Kidney (tissue), 14 donors: ENCODE results near the gene OSTC. TPM values are rescaled to one million over a fixed set of nuclear protein-coding genes. Genes with fewer than 3 reads are reported as not detected.

ENCODE experiments used
- DNase-seq, 5 donors: peaks; one replicate each; pipeline ENCODE4 v3.0.0-alpha.2; 2013 to 2020
- FAIRE-seq: peaks from 2 replicates; lab custom pipeline; 2012; peaks lifted over from hg19 to GRCh38; lab: Jason Lieb, UNC
- H3K27ac ChIP-seq, 2 donors: one replicate each; pipeline ENCODE4 v1.7.0; 2013; ENCODE audit warnings: low read depth in 2 of 2, low read length in 2 of 2, inconsistent platforms in 1 of 2
- H3K27me3 ChIP-seq: one replicate; pipeline ENCODE4 v1.7.1; 2013; ENCODE audit warnings: low read length, inconsistent platforms; ENCODE audit not compliant: control insufficient read depth, insufficient read depth
- H3K36me3 ChIP-seq, 3 donors: one replicate each; pipeline versions ENCODE4 v1.7.0 to v1.7.1; 2013; ENCODE audit warnings: low read length in 3 of 3, control low read depth in 1 of 3, inconsistent platforms in 1 of 3; ENCODE audit not compliant: insufficient read depth in 3 of 3, control insufficient read depth in 2 of 3
- H3K4me1 ChIP-seq, 3 donors: one replicate each; pipeline versions ENCODE4 v1.7.0 to v1.7.1; 2013; ENCODE audit warnings: low read length in 3 of 3, inconsistent platforms in 1 of 3, low read depth in 1 of 3; ENCODE audit not compliant: control insufficient read depth in 2 of 3, insufficient read depth in 2 of 3
- H3K4me3 ChIP-seq, 3 donors: one replicate each; pipeline versions ENCODE4 v1.7.0 to v1.8.1; 2013; ENCODE audit warnings: low read length in 3 of 3, control low read depth in 1 of 3, inconsistent platforms in 1 of 3
- H3K9ac ChIP-seq, 3 donors: one replicate each; pipeline versions ENCODE4 v1.7.0 to v1.7.1; 2013; ENCODE audit warnings: low read length in 3 of 3, control low read depth in 1 of 3, inconsistent platforms in 1 of 3
- H3K9me3 ChIP-seq, 3 donors: one replicate each; pipeline versions ENCODE4 v1.7.0 to v1.7.1; 2013; ENCODE audit warnings: low read length in 3 of 3, control low read depth in 1 of 3, inconsistent platforms in 1 of 3; ENCODE audit not compliant: control insufficient read depth in 2 of 3, insufficient read depth in 1 of 3
- CTCF ChIP-seq: IDR thresholded peaks from 3 replicates; pipeline ENCODE4 v1.5.1; 2012; ENCODE audit warnings: mild to moderate bottlenecking, moderate library complexity, borderline replicate concordance; ENCODE audit not compliant: insufficient read depth; ENCODE audit errors: extremely low read depth
- intact Hi-C: fragments of 100-400 bp; cut with DNase I; formaldehyde crosslinking; loops from one replicate; pipeline ENCODE4 v1.11.1; 2022
- polyA plus RNA-seq: library from polyadenylated mRNA; stranded (reverse); fragments of 350-450 nt; fragmentation: Illumina TruSeq; extraction: RNeasy Lipid Tissue Mini Kit (QIAGEN cat#74804); gene quantifications from one replicate; pipeline ENCODE4 v1.2.3, GENCODE V29; 2014; ENCODE audit warnings: low read depth, low replicate concordance; ENCODE audit not compliant: insufficient read depth
- total RNA-seq: library from RNA; stranded (reverse); fragmentation: NEBNext Ultra II Directional; extraction: Animal tissue kit (Norgen Biotek cat#: 25700); gene quantifications from one replicate; pipeline ENCODE4 v1.2.1, GENCODE V29; 2021
- donor health status: control.
- donor health status: control.
- donor health status: control.
- donor health status: control.
- donor health status: control.
- donor health status: DM: yes; HTN: yes; CAD: no.
- donor health status: Normal renal cell carcinoma (clear cell type).

Gene OSTC
- total and polyA plus RNA-seq, 2 donors from 2014 or later: 71.2 to 111 TPM

DNA sequence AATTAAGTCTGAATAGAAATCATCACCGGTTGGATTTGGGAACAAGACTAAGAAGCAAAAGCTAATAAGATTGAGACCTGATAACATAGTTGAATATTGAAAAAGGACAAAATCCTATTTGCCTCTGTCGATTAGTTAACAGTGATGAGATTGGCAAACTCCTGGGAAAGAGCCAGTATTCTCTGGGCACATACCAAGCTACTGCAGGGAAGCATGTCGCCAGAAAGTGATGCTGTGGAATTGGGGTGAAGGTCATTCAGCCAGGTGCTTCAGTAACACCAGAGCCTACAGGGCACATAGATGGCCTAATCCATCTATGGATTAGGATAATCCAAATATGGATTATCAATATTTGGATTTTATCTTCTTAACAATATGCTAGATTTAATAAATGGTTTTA, 44.0 kb downstream of the OSTC start:
- intact Hi-C loops: no loop called here
- FAIRE-seq: no peak
- Histone ChIP-seq H3K9me3 (no peaks in the 10 kb centered on the region), H3K4me1 (no peaks in the 10 kb centered on the region), H3K27ac (no peak overlapping the region), H3K9ac (no peak overlapping the region), H3K27me3 (no peaks in the 10 kb centered on the region), H3K4me3 (no peak overlapping the region), H3K36me3 (no peaks in the 10 kb centered on the region)
- DNase-seq: no peak
- no peak for TF ChIP-seq CTCF

- Histone ChIP-seq H3K4me3 (no peak overlapping the region), H3K36me3 (no peaks in the 10 kb centered on the region), H3K9me3 (no peaks in the 10 kb centered on the region), H3K27me3 (no peaks in the 10 kb centered on the region), H3K4me1 (no peaks in the 10 kb centered on the region), H3K9ac (no peak overlapping the region), H3K27ac (no peak overlapping the region)
- FAIRE-seq (no peak), DNase-seq (no peak)
- intact Hi-C loops: no loop called here
- no peak for TF ChIP-seq CTCF
Observed at GRCh38 chr4:108695062-108695461, 44.7 kb downstream of the OSTC start.

- TF ChIP-seq CTCF: no peak
- intact Hi-C loops: no loop called here
Observed at GRCh38 chr4:108696160-108696559, 45.8 kb downstream of the OSTC start.

DNA sequence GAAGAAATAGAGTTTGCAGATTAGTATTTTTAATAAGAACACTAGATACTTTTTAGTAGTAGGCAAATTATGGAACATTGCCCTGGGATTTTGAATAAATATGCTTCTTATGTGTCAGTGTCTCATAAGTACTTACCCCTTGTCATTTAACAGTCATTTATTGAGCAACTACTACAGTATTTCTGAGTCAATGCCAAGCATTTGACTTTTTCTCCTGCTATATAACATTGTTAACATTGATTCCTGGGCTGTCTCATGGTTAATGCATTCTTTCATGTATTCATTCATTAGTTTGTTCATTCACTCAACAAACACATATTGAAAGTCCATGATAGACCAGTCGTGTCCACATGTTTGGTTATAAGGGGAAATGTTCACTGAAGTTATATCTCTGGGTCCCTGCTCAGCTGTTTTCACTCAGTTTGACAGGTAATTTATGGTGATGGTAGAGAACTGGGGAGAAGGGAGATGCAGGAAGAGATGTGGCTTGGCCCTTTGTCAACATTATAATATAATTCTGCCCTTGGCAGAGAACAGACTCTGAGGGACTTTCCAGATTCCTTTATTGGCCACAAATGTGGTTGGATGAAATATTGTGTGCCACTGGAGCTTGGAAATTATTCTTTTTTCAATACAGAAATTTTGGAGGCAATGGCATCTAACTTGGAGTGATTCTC, 49.8 kb downstream of the OSTC start:
- no peak for FAIRE-seq
- Histone ChIP-seq H3K27me3 (no peaks in the 10 kb centered on the region), H3K4me1 (no peaks in the 10 kb centered on the region), H3K9ac (no peak overlapping the region), H3K4me3 (no peak overlapping the region), H3K36me3 (no peaks in the 10 kb centered on the region), H3K27ac (no peak overlapping the region), H3K9me3 (no peaks in the 10 kb centered on the region)
- DNase-seq: no peak
- no peak for TF ChIP-seq CTCF
- intact Hi-C loops: no loop called here

More at GRCh38 chr4:108696160-108696559, 45.8 kb downstream of the OSTC start:
- Histone ChIP-seq H3K36me3 (no peaks in the 10 kb centered on the region), H3K9ac (no peak overlapping the region), H3K27ac (no peak overlapping the region), H3K9me3 (no peaks in the 10 kb centered on the region), H3K27me3 (no peaks in the 10 kb centered on the region), H3K4me3 (no peak overlapping the region), H3K4me1 (no peaks in the 10 kb centered on the region)
- DNase-seq (no peak), FAIRE-seq (no peak)
